DMS79 (cell line): ENCODE results near the gene TRABD2B.
A peak's percentile ranks its signal among the peaks of the same experiment; 100 is the strongest.

Source experiments
- DNase-seq: peaks from one replicate; lab custom pipeline; 2025; lab: John Stamatoyannopoulos, UW

Gene TRABD2B

DNA sequence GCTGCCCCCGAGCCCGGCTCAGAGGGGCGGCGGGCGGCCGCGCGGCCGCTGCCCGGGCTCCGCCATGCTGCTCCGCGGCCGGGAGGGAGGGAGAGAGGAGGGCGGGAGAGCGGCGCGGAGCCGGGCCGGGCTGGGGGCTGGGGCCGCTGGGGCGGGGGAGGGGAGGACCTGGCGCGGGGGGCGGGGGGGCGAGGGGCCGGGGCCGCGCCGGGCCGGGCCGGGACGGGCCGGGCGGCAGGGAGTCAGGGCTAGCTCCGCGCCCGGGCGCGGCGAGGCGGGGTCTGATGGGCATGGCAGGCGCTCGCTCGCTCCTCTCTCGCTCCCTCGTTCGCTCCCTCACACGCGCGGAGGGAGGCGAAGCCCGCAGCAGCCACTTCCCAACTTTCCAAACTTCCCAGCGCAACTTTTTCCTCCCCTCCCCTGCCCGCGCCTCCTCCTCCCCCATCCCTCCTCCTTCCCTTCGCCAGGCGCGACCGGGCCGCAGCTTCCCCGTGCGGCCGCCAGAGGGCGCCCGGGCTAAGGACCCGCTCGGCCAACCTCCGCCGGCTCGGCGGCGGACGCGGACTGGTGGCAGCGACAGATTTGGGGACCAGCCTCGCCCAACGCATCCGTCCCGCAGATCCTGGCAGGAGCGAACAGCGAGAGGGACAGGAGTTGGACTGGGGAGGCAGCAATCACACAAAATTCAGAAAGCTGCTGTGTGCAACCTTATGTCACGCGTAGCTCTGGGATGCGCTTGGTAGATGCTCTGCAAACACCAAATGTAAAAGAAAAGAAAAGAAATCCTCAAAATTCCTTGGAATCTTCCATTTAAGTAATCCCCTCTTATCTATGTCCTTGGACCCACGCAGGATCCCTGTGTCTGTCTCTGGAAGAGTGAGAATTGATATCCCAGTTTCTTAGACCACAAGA lies at the start of gene TRABD2B:
Gene TRABD2B, minus strand, starts transcription at position 97 of the 912 bp plus-strand sequence.
- no peak for DNase-seq

DNA sequence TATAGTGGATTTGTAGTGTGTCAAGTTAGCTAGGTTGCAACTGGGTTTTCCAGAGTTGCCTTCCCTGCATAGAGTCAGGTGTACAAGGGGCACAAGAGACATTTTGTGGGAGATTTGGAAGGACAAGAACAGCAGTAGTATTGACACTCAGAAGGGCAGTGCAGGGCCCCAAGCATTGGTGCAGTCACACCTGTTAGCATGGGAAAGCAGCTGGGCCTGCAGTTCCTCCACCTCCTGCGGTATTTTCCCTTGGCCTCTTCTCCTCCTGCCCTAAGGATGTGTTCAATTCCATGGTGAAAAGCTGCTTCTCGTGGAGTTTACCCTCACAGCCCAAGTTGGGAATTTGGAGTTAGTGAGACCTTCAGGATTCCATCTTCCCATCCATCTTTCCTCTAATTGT lies 47.1 kb upstream of the TRABD2B start:
- DNase-seq = no peak

DNA sequence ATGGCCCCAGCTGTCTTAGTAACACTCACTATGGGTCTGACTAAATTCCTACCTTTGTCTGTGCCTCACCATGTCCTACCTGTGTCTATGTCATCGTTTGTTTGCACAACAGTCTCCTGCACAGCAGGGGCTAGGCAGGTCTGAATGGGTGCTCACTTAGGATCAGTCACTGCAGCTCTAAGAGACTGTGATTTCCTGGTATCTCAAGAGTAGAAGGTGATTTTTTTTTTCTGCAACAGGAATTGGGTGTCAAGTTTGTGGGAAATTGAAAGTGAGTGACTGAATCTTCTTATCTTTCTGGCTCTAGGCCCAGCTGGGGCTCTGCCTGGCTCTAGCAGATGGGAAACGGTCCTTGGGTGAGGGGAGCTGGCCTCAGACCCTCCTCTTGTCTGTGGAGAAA lies 46.4 kb upstream of the TRABD2B start:
- DNase-seq = peak; percentile 10

DNA sequence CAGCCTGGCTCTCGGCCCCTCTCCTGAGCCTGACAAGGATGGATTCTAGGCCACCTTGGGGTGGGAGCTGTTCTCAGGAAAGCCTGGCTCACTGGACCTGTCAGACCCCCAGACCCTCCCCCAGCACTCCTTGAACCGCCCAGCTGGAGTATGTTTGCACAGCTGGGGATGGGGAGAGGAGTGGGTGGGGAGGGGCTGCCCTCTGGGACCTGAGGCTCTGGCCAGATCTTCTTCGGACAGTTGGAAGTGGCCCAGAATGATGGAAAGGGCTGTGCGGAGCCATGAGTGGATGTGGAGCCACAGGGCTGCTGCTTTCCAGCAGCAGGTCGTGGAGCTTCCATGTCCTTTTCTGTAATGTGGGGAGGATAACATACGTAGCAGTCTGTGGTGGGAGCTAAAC lies 43.0 kb upstream of the TRABD2B start:
- no peak for DNase-seq

DNA sequence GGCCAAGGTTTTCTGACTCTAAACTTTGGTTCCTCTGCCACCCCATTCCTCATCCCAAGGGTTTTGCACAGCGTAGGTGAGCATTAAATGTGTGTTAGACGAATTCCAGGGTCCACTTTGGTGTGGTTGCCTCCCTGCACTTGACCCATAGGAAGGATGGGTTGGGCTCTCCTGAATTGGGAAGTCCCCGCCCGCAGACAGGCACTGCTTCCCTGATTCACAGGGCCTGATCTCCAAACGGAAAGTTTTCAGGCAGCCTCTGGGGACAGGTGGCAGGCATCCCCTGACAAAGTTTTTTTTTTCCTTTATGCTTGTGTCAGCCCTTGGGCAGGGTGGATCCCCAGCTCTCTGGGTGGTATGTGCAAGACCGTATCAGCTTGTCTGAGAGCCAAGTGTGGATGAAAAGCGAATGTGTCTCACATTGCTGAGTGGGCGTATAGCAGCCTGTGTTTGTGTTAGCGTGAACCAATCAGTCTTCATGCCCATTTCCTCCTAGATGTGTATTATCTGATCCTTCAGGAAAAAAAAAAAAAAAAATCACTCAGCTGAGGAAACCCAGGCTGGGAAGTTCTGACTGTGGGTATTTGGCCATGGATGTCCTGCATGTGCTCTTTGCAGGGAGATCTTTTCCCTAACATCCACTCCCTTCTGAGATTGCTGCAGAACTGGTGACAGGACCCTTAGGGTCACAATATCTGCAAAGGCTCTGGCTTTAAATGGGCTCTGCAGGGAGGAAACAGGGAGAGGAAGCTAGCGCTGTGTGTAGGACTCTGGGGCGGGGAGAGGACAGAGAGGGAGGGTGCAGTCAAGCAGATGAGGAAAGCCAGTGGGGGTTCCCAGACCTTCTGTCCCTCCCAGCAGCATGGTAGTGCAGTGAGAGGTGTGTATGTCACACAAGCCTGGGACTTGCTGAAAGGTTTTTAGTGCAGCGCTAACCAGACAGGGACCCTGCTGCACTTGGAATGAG lies 42.2 kb upstream of the TRABD2B start:
- DNase-seq = no peak

DNA sequence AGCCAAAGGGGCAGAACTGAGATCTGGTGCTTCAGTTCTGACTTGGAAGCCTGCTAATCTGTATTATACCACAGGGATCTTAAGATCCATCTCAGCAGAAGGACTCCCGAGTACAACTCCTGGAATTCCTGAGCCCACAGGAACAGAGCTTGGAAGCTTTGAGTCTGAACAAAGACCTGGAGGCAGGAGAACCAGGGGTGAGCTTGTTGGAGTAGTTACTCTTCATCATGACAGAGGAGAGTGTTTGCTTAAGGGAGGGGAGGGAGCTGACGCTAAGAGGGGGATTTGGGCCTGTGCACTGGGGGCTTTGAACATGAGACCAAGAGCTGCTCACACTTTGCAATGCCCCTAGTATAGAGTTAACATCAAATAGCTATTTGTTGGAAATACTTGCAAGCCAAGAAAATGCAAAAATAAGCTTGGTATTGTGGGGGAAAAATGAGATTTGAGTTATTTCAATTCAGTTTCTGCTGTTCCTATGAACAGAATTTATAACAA lies 41.1 kb upstream of the TRABD2B start:
- DNase-seq = no peak

DNA sequence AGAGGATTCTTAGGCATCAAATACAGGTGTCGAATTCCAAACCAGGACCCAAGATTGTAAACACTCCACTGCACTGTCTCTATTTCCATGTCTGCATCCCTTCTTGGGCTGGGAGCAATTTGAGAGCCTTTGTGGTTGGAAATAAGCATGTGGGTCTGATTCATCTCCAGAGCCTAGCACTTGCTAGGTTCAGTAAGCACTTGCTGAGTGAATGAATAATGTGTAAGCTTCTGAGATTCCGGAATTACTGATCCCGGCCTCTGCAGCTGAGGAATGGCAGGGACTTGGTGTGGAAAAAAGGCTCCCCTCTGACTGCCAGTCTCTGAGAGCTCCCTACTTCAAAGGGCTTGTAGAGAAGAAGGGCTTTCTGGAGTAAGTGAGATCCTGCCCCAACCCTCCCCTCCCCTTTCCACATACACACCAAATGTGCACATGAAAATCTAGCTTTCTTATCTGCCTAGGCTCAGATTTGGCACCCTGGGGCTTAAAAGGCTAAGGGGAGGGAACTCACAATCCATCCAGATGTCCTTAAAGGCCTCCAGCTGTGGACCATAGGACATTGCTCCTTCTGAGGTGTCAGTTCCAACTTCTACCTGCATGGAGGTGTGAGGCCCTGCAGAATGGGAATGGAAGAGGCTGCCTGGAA lies 39.6 kb upstream of the TRABD2B start:
- DNase-seq = no peak

DNA sequence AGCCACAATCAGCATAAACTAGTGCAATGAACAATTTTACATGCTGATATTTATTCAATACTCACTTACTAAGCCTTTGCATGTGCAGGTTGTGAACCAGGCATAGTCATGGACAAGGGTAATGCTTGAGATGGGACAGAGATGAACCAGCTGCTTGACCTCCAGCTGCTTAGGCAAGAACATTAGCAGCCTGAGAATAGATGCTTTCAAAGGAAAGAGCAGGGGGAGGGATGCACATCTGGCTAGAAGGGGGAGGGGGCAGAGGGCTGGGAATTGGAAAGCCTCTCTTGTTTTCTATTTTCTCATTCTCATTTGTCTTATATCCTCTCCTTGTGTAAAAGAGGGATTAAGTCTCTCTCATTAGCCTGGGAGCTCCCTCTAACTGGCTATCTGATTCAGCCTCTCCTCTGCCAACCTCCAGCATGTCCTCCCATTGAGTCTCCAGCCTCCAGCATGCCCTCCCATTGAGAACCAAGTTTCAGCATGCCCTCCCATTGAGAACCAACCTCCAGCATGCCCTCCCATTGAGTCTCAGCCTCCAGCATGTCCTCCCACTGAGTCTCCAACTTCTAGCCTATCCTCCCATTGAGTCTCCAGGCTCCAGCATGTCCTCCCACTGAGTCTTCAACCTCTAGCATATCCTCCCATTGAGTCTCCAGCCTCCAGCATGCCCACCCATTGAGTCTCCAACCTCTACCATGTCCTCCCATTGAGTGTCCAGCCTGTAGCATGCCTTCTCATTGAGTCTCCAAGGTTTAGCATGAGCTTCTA lies 38.4 kb upstream of the TRABD2B start:
- no peak for DNase-seq

DNA sequence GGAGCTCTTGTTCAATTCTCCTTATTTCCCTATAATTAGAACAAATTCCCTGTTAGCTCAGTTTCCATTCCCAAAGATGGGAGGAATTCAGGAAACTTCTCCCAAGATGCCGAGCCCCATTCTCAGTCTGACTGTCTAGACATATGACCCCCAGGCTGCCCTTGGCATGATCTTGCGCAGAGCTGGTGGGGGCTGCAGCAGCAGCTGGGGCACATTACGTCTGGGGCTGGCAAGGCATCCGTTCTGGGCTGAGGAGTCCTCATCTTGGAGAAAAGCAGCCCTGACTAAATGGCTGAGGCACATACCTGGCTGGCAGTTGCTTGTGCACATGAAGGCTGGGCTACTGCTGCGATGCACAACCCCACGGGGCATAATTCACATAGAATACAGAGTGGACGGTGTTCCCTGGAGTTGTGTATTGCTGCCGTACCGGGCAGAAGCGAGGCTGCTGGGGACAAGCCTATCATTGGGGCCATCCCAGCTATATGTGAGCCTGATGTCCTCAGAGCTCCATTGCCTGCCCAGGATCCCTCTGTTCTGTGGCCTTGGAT lies 36.4 kb upstream of the TRABD2B start:
- no peak for DNase-seq

DNA sequence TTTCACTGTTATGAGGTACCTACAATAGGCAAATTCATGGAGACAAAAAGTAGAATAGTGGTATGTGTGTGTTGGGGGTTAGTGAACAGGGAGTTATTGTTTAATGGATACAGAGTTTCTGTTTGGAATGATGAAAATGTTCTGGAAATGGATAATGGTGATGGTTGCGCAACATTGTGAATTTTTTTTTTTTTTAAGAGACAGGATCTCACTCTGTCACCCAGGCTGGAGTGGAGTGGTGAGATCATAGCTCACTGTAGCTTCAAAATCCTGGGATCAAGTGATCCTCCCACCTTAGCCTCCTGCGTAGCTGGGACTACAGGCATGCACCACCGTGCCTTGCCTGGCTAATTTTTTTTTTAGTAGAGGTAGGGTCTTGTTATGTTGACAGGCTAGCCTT lies 34.5 kb upstream of the TRABD2B start:
- no peak for DNase-seq

DNA sequence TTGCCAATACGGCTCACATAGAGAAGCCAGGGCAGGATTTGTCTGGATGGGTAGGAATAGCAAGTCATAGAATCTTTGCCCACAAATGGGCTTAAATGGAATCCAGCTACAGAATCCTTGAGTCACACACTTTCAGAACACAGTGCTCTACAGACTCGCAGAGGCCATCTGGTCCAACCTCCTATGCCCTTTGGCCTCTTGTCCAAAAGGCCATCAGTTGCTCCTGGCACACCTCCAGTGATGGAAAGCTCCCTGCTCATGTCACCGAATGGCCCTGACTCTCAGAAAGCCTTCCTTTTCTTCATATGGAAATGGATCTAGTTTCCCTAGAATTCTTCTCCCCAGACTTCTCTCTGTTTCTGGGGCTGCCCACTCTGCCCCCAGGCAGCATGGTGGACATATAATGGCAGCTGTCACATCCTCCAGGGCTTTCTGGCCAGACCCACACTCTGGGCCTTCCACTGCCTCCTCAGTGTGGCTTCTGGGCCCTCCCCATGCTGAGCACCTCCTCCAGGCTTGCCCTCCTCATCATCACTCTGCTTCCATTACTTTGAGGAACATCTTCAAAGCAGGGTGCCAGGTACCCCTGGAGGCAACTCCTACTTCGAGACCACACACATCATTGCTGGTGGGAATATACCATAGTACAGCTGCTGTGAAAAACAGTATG lies 33.6 kb upstream of the TRABD2B start:
- DNase-seq = no peak

DNA sequence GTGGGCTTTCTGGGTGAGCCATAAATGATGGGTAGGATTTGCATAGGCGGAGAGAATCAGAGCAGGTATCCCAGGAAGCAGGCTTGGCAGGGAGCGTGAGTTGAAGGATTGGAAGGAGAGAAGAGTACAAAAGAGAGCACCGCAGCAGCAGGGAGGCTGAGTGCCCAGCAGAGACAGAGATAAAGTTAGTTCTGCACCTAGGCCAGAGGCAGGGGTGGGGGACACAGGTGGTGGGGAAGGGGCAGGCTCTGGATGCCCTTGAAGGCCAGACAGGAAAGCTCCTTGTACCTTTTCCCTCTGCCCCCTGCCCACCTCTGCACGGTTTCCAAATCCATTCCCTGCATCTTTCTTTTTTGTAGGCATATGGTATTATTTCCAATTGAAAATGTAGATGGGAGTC lies 33.0 kb upstream of the TRABD2B start:
- no peak for DNase-seq

DNA sequence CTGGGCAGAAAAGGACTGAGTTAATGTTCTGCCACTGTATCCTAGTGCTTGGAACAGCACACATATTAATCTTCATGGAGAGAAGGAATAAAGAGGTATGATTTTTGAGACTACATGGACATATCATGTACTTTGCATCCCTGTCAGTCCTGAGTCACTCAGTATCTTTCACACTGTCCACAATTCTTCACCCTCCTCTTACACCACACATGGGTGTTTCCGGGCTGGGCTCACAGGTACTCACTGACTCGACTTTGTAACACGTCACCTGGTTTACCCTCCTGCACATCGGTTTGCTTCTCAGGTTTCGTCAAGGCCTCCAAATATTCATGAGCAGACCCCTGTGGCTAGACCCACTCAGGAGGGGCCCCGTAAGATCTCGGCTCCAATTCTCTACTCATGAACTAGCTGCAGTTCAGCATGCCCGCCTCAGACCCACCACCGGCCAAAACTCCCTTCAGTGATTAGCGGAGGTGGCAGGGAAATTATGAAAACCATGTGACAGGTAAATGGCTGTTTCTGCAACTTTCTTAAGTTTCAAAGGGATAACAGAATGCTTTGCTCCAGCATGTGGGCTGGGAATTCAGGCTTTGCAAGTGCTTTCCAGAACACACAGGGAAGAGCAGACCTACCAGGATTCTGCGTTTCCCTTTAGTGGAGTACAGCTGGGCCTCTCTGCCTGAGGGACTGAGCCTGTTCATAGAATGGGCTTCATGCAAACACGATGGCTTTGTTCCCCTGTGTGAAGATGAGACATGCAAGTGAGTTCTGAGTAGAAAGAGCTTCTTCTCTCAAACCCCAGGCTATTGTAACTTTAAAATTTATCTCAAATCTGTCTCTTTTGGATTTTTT lies 31.3 kb upstream of the TRABD2B start:
- no peak for DNase-seq

DNA sequence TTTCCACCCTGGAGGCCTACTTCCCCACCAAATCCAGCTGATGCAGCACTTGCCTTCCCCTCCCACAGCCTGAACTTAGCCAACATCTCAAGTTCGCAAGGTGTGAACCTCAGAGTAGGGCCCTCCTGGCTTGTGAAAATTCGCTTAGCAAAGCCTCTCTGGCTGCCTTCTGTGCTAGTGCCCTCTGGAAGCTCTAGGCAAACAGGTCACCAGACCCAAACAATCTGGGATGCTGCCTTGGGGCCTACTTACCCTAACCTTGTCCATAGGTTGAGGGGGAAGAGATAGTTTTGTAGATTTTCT lies 30.3 kb upstream of the TRABD2B start:
- no peak for DNase-seq

DNA sequence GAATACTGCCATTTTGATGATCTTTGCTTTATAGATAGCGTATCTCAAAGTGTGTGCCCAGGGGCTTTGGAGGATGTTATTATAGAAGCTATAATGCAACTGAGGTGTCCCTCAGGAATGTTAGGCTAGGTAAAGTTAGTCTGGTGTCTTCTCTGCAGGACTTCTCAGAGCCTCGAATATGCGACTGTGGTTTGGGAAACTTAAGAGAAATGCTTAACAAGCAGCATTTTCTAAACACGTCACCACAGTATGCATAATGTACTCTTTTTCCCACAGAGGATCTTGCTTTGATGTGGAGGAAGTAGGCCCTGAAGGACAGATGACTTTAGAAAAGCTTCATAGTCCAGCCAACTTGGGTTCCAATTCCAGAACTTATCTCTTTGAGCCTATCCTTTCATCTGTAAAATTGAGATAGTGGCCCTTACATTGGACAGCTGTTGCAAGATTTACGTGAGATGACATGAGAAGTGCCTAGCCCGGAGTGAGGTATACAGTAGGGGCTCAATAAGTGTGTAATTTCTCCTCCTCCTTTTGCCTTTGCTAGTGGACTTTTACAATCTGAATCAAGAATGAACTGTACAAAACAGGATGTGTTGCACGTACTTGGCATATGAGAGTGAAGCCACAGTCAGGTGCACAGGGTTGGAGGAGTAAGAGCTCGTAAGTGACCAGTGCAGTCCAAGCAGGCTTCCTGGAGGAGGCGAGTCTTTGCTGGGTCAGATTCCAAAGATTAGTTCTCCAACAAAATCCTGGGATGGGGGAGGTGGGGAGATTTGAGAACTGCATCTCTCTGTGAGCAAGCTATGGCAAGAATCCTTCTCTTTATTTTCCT lies 29.7 kb upstream of the TRABD2B start:
- no peak for DNase-seq

DNA sequence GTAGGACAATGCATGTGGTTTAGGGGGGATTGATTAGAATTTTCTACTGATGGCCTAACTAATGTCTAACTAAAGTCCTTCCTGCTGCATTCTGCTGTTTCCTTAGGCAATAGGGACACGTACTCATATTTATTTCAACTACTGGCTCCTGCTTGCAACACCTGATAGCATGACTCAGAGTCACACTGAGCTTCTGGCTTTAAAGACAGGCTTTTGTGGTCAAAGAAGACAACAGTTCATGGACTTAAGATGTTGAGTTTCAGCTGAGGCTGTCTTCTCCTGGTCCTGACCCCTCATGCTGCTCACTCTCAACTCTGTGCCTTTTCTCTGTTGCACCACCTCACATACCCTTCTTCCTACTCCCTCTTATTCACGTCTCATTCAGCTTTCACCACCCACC lies 29.1 kb upstream of the TRABD2B start:
- DNase-seq = no peak

DNA sequence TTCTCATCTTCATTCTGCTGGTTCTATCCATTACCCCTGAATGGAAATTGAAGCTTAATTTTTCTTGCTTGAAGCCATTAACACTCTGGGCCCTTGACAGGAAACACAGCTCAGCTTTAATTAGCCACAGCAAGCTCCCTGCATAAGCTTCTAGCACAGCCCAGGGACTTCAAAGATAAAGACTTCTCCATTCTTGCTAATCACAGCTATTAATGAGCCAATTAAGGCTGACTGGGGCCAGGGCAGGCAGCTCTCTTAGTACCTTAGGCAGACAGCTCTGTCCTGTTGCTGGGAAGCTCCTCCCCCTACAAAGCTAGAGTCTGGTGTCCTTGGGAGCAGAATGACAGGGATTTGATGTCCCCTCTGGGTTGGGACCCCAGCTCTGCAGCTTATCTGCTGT lies 27.9 kb upstream of the TRABD2B start:
- no peak for DNase-seq

DNA sequence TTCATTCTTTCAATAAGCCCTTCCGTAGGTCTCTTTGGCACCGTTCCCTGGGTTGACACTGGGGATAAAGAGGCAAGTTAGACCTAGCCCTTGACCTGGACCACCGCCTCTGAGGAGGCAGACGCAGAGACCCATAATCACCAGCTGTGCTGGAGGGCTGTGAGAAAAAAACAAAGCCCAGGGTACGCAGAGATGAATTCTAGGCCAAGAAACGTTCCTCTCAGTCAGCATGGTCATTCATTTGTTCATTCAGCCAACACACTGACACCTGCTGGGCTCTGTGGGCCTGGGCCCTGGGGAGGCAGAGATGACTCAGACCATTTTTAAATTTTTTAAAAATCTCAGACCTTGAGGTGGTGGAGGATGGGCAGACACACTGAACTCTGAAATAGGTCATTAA lies 26.3 kb upstream of the TRABD2B start:
- DNase-seq = no peak

DNA sequence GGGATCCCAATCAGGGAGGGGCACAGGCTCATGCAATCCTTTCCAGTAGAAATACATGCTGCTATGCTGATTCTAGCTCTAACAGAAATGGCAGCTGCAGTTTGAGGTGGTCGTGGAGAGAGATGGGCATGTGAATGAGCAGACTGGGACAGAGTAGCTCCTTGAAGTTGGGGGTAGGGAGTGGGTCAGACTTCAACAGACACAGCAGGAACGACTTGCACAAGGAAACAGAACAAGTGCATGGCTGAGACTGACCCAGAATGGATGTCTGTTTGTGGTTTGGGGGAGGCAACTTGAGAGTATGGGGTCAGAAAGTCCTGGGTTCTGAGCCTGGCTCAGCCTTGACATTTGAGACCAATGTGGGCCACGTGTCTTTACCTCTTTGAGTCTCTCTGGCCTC lies 25.1 kb upstream of the TRABD2B start:
- DNase-seq = no peak
